ENCODE data around the gene CCDC197.

DNA sequence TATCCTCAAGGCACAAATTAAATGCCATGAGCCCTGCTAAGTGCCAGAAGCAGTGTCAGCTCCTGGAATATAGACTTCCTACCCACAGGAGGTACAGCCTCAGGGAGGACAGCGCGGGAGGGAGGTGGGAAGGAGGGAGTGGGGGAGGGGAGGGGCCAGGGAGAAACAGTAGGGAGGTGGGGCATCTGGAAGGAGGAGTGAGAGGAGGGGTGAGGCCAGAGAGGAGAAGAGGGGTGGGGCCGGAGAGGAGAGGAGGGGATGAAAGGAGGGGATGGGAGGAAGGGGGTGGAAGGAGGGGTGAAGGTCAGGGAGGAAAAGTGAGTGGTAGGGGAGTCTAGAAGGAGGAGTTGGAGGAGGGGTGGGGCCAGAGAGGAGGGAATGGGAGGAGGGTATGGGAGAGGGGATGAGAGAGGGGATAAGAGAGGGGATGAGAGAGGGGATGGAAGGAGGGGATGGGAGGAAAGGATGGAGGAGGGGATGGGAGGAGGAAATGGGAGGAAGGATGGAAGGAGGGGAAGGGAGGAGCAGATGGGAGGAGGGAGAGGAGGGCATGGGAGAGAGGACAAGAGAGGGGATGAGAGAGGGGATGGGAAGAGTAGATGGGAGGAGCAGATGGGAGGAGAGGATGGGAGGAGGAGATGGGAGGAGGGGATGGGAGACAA lies 9.2 kb upstream of the CCDC197 start:
- TF ChIP-seq GATA3 (IDR thresholded peaks at IDR 0.05; ENCODE audit: low read depth, low read length) (no peak), GATA2 (IDR thresholded peaks at IDR 0.05; ENCODE audit: low read depth, low read length) (no peak)
